Caco-2 (cell line): Measurements from ENCODE around the gene AKT3. TPM values are rescaled to one million over a fixed set of nuclear protein-coding genes. Genes with fewer than 3 reads are reported as not detected.

ENCODE experiments used
- BruUV-seq: library from RNA; stranded (reverse); fragments of 400-500 nt; replicated peaks from 2 replicates; lab custom pipeline; 2021; lab: Mats Ljungman, UMichigan
- CTCF ChIA-PET: fragments of 300-600 bp; sonication (Branson Sonifier 250); formaldehyde crosslinking; loops from one replicate; lab custom pipeline; 2022; ENCODE audit warnings: antibody characterized with exemption; lab: Charles Lee
- POLR2A ChIA-PET: fragments of 300-600 bp; sonication (Branson Sonifier 250); formaldehyde crosslinking; loops from one replicate; lab custom pipeline; 2022; ENCODE audit warnings: antibody characterized with exemption; lab: Charles Lee
- DNase-seq, 2 experiments: peaks; one replicate each; pipeline versions ENCODE4 v3.0.0 to v3.0.0-alpha.2; 2020 to 2022
- H3K27me3 ChIP-seq: replicated peaks from 2 replicates; pipeline ENCODE4 v1.6.0; 2011; ENCODE audit warnings: low read length; ENCODE audit not compliant: control insufficient read depth, insufficient read depth
- H3K36me3 ChIP-seq: 2 replicates; pipeline ENCODE4 v1.5.1; 2011; ENCODE audit warnings: low read length; ENCODE audit not compliant: control insufficient read depth, insufficient read depth
- H3K4me1 ChIP-seq: fragments of 250-450 bp; sonication (Bioruptor Pico); 2 replicates; pipeline ENCODE4 v1.5.1; 2020; ENCODE audit warnings: mild to moderate bottlenecking
- H3K4me3 ChIP-seq: 2 replicates; pipeline ENCODE4 v1.5.1; 2011; ENCODE audit warnings: low read depth, mild to moderate bottlenecking, control low read depth, low read length
- H3K9me3 ChIP-seq: fragments of 250-450 bp; sonication (Bioruptor Pico); 2 replicates; pipeline ENCODE4 v1.5.1; 2020; ENCODE audit warnings: mild to moderate bottlenecking, moderate library complexity
- H3K27ac Mint-ChIP-seq: one replicate; pipeline ENCODE4 v1.8.0; 2022; ENCODE audit warnings: mixed read lengths; ENCODE audit not compliant: unreplicated experiment
- H3K27me3 Mint-ChIP-seq: one replicate; pipeline ENCODE4 v1.8.0; 2022; ENCODE audit warnings: mixed read lengths; ENCODE audit not compliant: insufficient read depth, unreplicated experiment
- H3K36me3 Mint-ChIP-seq: one replicate; pipeline ENCODE4 v1.8.0; 2022; ENCODE audit warnings: mild to moderate bottlenecking, mixed read lengths; ENCODE audit not compliant: insufficient read depth, unreplicated experiment
- H3K4me1 Mint-ChIP-seq: one replicate; pipeline ENCODE4 v1.8.0; 2022; ENCODE audit warnings: low read depth, mixed read lengths; ENCODE audit not compliant: unreplicated experiment
- H3K4me3 Mint-ChIP-seq: one replicate; pipeline ENCODE4 v1.8.0; 2022; ENCODE audit warnings: mild to moderate bottlenecking, moderate library complexity, mixed read lengths; ENCODE audit not compliant: unreplicated experiment
- H3K9me3 Mint-ChIP-seq: one replicate; pipeline ENCODE4 v1.8.0; 2022; ENCODE audit warnings: mixed read lengths; ENCODE audit not compliant: unreplicated experiment
- intact Hi-C: fragments of 100-400 bp; cut with micrococcal nuclease; formaldehyde crosslinking; loops from one replicate; pipeline ENCODE4 v1.10.0; 2022; ENCODE audit not compliant: unreplicated experiment
- total RNA-seq: library from RNA; stranded (reverse); gene quantifications from 2 replicates; pipeline ENCODE4 v1.2.3, GENCODE V29; 2022
- TF ChIP-seq, protein P1 (sequence below), 2 experiments: fragments of 200-600 bp in 1 of 2; IDR thresholded peaks; 1 replicate in 1 of 2; 2 replicates in 1 of 2; pipeline versions ENCODE4 v1.5.1 to v1.8.0; 2011 to 2022; ENCODE audit warnings: antibody characterized with exemption in 1 of 2, control low read depth in 1 of 2, inconsistent platforms in 1 of 2, low read depth in 1 of 2, low read length in 1 of 2, mild to moderate bottlenecking in 1 of 2, moderate library complexity in 1 of 2; ENCODE audit not compliant: insufficient read depth in 1 of 2, severe bottlenecking in 1 of 2, unreplicated experiment in 1 of 2

Gene AKT3
- total RNA-seq, 1 experiment from 2014 or later: 3.7 TPM

- Mint-ChIP-seq H3K4me3 (no peak overlapping the region), H3K4me1 (peaks cover 6% of the 10 kb centered on the region), H3K27ac (no peak overlapping the region), H3K9me3 (no peaks in the 10 kb centered on the region), H3K27me3 (no peaks in the 10 kb centered on the region), H3K36me3 (no peaks in the 10 kb centered on the region)
- H3K4me1 ChIP-seq: peaks cover 12% of the 10 kb centered on the region; the same call in 1 of the 2 replicates
- no peaks in the 10 kb centered on the region for H3K9me3 ChIP-seq
- TF ChIP-seq, protein P1, sequence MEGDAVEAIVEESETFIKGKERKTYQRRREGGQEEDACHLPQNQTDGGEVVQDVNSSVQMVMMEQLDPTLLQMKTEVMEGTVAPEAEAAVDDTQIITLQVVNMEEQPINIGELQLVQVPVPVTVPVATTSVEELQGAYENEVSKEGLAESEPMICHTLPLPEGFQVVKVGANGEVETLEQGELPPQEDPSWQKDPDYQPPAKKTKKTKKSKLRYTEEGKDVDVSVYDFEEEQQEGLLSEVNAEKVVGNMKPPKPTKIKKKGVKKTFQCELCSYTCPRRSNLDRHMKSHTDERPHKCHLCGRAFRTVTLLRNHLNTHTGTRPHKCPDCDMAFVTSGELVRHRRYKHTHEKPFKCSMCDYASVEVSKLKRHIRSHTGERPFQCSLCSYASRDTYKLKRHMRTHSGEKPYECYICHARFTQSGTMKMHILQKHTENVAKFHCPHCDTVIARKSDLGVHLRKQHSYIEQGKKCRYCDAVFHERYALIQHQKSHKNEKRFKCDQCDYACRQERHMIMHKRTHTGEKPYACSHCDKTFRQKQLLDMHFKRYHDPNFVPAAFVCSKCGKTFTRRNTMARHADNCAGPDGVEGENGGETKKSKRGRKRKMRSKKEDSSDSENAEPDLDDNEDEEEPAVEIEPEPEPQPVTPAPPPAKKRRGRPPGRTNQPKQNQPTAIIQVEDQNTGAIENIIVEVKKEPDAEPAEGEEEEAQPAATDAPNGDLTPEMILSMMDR (IDR thresholded peaks at IDR 0.05; ENCODE audit: insufficient read depth in 1 of 2, low read depth in 1 of 2, low read length in 1 of 2, severe bottlenecking in 1 of 2, unreplicated experiment in 1 of 2): no peak
- ChIA-PET POLR2A (no interaction called here), CTCF (no interaction called here)
- intact Hi-C loops: no loop called here
- BruUV-seq: no TSS peak
- H3K27me3 ChIP-seq: no peaks in the 10 kb centered on the region
- no peak for DNase-seq
- no peak overlapping the region for H3K4me3 ChIP-seq
- H3K36me3 ChIP-seq: no peaks in the 10 kb centered on the region
These were observed 409.6 kb downstream of the AKT3 start for GRCh38 chr1:243440406-243440805.

- peaks cover 12% of the 10 kb centered on the region; the same call in 1 of the 2 replicates for H3K4me1 ChIP-seq
- Mint-ChIP-seq H3K9me3 (no peaks in the 10 kb centered on the region), H3K27me3 (no peaks in the 10 kb centered on the region), H3K4me1 (peaks cover 6% of the 10 kb centered on the region), H3K4me3 (no peak overlapping the region), H3K27ac (no peak overlapping the region), H3K36me3 (no peaks in the 10 kb centered on the region)
- intact Hi-C loops: no loop called here
- CTCF ChIA-PET: no interaction called here
- H3K4me3 ChIP-seq: no peak overlapping the region
- H3K27me3 ChIP-seq: no peaks in the 10 kb centered on the region
- TF ChIP-seq, protein P1 (IDR thresholded peaks at IDR 0.05; ENCODE audit: insufficient read depth in 1 of 2, low read depth in 1 of 2, low read length in 1 of 2, severe bottlenecking in 1 of 2, unreplicated experiment in 1 of 2): no peak
- H3K9me3 ChIP-seq: no peaks in the 10 kb centered on the region
- H3K36me3 ChIP-seq: no peaks in the 10 kb centered on the region
- BruUV-seq: no TSS peak
- no peak for DNase-seq
- POLR2A ChIA-PET: no interaction called here
These were observed 411.2 kb downstream of the AKT3 start for GRCh38 chr1:243438815-243439214.

Other genes starting within 250 kb of the AKT3 start
- 8.8 and 8.9 TPM in 2 replicates for gene ZBTB18, start 201.0 kb upstream of the AKT3 start, total RNA-seq